Caco-2 (cell line): ENCODE results near the gene MLC1. TPM values are rescaled to one million over a fixed set of nuclear protein-coding genes. Genes with fewer than 3 reads are reported as not detected.

Experiments used
- BruUV-seq: library from RNA; stranded (reverse); fragments of 400-500 nt; replicated peaks from 2 replicates; lab custom pipeline; 2021; lab: Mats Ljungman, UMichigan
- CTCF ChIA-PET: fragments of 300-600 bp; sonication (Branson Sonifier 250); formaldehyde crosslinking; loops from one replicate; lab custom pipeline; 2022; ENCODE audit warnings: antibody characterized with exemption; lab: Charles Lee
- POLR2A ChIA-PET: fragments of 300-600 bp; sonication (Branson Sonifier 250); formaldehyde crosslinking; loops from one replicate; lab custom pipeline; 2022; ENCODE audit warnings: antibody characterized with exemption; lab: Charles Lee
- DNase-seq, 2 experiments: peaks; one replicate each; pipeline versions ENCODE4 v3.0.0 to v3.0.0-alpha.2; 2020 to 2022
- H3K27me3 ChIP-seq: replicated peaks from 2 replicates; pipeline ENCODE4 v1.6.0; 2011; ENCODE audit warnings: low read length; ENCODE audit not compliant: control insufficient read depth, insufficient read depth
- H3K36me3 ChIP-seq: 2 replicates; pipeline ENCODE4 v1.5.1; 2011; ENCODE audit warnings: low read length; ENCODE audit not compliant: control insufficient read depth, insufficient read depth
- H3K4me1 ChIP-seq: fragments of 250-450 bp; sonication (Bioruptor Pico); 2 replicates; pipeline ENCODE4 v1.5.1; 2020; ENCODE audit warnings: mild to moderate bottlenecking
- H3K4me3 ChIP-seq: 2 replicates; pipeline ENCODE4 v1.5.1; 2011; ENCODE audit warnings: low read depth, mild to moderate bottlenecking, control low read depth, low read length
- H3K9me3 ChIP-seq: fragments of 250-450 bp; sonication (Bioruptor Pico); 2 replicates; pipeline ENCODE4 v1.5.1; 2020; ENCODE audit warnings: mild to moderate bottlenecking, moderate library complexity
- H3K27ac Mint-ChIP-seq: one replicate; pipeline ENCODE4 v1.8.0; 2022; ENCODE audit warnings: mixed read lengths; ENCODE audit not compliant: unreplicated experiment
- H3K27me3 Mint-ChIP-seq: one replicate; pipeline ENCODE4 v1.8.0; 2022; ENCODE audit warnings: mixed read lengths; ENCODE audit not compliant: insufficient read depth, unreplicated experiment
- H3K36me3 Mint-ChIP-seq: one replicate; pipeline ENCODE4 v1.8.0; 2022; ENCODE audit warnings: mild to moderate bottlenecking, mixed read lengths; ENCODE audit not compliant: insufficient read depth, unreplicated experiment
- H3K4me1 Mint-ChIP-seq: one replicate; pipeline ENCODE4 v1.8.0; 2022; ENCODE audit warnings: low read depth, mixed read lengths; ENCODE audit not compliant: unreplicated experiment
- H3K4me3 Mint-ChIP-seq: one replicate; pipeline ENCODE4 v1.8.0; 2022; ENCODE audit warnings: mild to moderate bottlenecking, moderate library complexity, mixed read lengths; ENCODE audit not compliant: unreplicated experiment
- H3K9me3 Mint-ChIP-seq: one replicate; pipeline ENCODE4 v1.8.0; 2022; ENCODE audit warnings: mixed read lengths; ENCODE audit not compliant: unreplicated experiment
- CTCF ChIP-seq, 2 experiments: fragments of 200-600 bp in 1 of 2; IDR thresholded peaks; 1 replicate in 1 of 2; 2 replicates in 1 of 2; pipeline versions ENCODE4 v1.5.1 to v1.8.0; 2011 to 2022; ENCODE audit warnings: antibody characterized with exemption in 1 of 2, control low read depth in 1 of 2, inconsistent platforms in 1 of 2, low read depth in 1 of 2, low read length in 1 of 2, mild to moderate bottlenecking in 1 of 2, moderate library complexity in 1 of 2; ENCODE audit not compliant: insufficient read depth in 1 of 2, severe bottlenecking in 1 of 2, unreplicated experiment in 1 of 2
- intact Hi-C: fragments of 100-400 bp; cut with micrococcal nuclease; formaldehyde crosslinking; loops from one replicate; pipeline ENCODE4 v1.10.0; 2022; ENCODE audit not compliant: unreplicated experiment
- total RNA-seq: library from RNA; stranded (reverse); gene quantifications from 2 replicates; pipeline ENCODE4 v1.2.3, GENCODE V29; 2022

MLC1 gene
- total RNA-seq, 1 experiment from 2014 or later: 0.14 TPM

GRCh38 chr22:50060441-50061140 lies 24.6 kb downstream of the MLC1 start:
- Histone ChIP-seq H3K4me1 (peaks cover 7% of the 10 kb centered on the region), H3K36me3 (no peaks in the 10 kb centered on the region), H3K4me3 (no peak overlapping the region), H3K27me3 (no peaks in the 10 kb centered on the region), H3K9me3 (no peaks in the 10 kb centered on the region)
- Mint-ChIP-seq H3K9me3 (no peaks in the 10 kb centered on the region), H3K4me1 (no peaks in the 10 kb centered on the region), H3K36me3 (no peaks in the 10 kb centered on the region), H3K4me3 (no peak overlapping the region), H3K27ac (peak overlapping the region; percentile 6), H3K27me3 (no peaks in the 10 kb centered on the region)
- intact Hi-C loops: no loop called here
- BruUV-seq: no TSS peak
- peak; percentile 86 for DNase-seq
- CTCF ChIA-PET: interaction anchor here (1.0 to 1.6 kb wide), 4 partner anchors 23 to 130 kb away, joined by 4 read pairs; no protein-coding TSS in a partner anchor
- POLR2A ChIA-PET: no interaction called here
- TF ChIP-seq CTCF (IDR thresholded peaks at IDR 0.05; ENCODE audit: insufficient read depth in 1 of 2, low read depth in 1 of 2, low read length in 1 of 2, severe bottlenecking in 1 of 2, unreplicated experiment in 1 of 2): peak in 1 of 2 experiments; percentile 54

GRCh38 chr22:50059881-50060262 lies 25.4 kb downstream of the MLC1 start:
- H3K4me1 ChIP-seq: peaks cover 7% of the 10 kb centered on the region
- CTCF ChIA-PET: interaction anchor here (1.0 to 1.6 kb wide), 4 partner anchors 23 to 129 kb away, joined by 4 read pairs; no protein-coding TSS in a partner anchor
- Mint-ChIP-seq H3K4me1 (no peaks in the 10 kb centered on the region), H3K36me3 (no peaks in the 10 kb centered on the region), H3K27ac (no peak overlapping the region), H3K4me3 (no peak overlapping the region), H3K9me3 (no peaks in the 10 kb centered on the region), H3K27me3 (no peaks in the 10 kb centered on the region)
- H3K36me3 ChIP-seq: no peaks in the 10 kb centered on the region
- intact Hi-C loops: no loop called here
- DNase-seq: no peak
- no peaks in the 10 kb centered on the region for H3K27me3 ChIP-seq
- no TSS peak for BruUV-seq
- POLR2A ChIA-PET: no interaction called here
- no peak for TF ChIP-seq CTCF (IDR thresholded peaks at IDR 0.05; ENCODE audit: insufficient read depth in 1 of 2, low read depth in 1 of 2, low read length in 1 of 2, severe bottlenecking in 1 of 2, unreplicated experiment in 1 of 2)
- no peak overlapping the region for H3K4me3 ChIP-seq
- no peaks in the 10 kb centered on the region for H3K9me3 ChIP-seq

- H3K9me3 ChIP-seq: no peaks in the 10 kb centered on the region
- CTCF ChIA-PET: interaction anchor here (0.9 to 1.1 kb wide), 2 partner anchors 29 to 128 kb away, joined by 3 read pairs; no protein-coding TSS in a partner anchor
- H3K36me3 Mint-ChIP-seq: no peaks in the 10 kb centered on the region
- BruUV-seq: no TSS peak
- TF ChIP-seq CTCF (IDR thresholded peaks at IDR 0.05; ENCODE audit: insufficient read depth in 1 of 2, low read depth in 1 of 2, low read length in 1 of 2, severe bottlenecking in 1 of 2, unreplicated experiment in 1 of 2): no peak
- no peak overlapping the region for H3K27ac Mint-ChIP-seq
- no peaks in the 10 kb centered on the region for H3K27me3 ChIP-seq
- no peaks in the 10 kb centered on the region for H3K27me3 Mint-ChIP-seq
- peaks cover 7% of the 10 kb centered on the region for H3K4me1 ChIP-seq
- intact Hi-C loops: no loop called here
- POLR2A ChIA-PET: no interaction called here
- no peaks in the 10 kb centered on the region for H3K9me3 Mint-ChIP-seq
- H3K36me3 ChIP-seq: no peaks in the 10 kb centered on the region
- no peak overlapping the region for H3K4me3 ChIP-seq
- DNase-seq: no peak
- H3K4me1 Mint-ChIP-seq: no peaks in the 10 kb centered on the region
- H3K4me3 Mint-ChIP-seq: no peak overlapping the region
Measured at GRCh38 chr22:50058906-50059880, 26.0 kb downstream of the MLC1 start.
